Upper lobe of left lung (tissue), 4 donors: ENCODE data around the gene NFATC3.

ENCODE experiments used
- EP300 ChIP-seq, 4 donors: sonication (generic); formaldehyde crosslinking; IDR thresholded peaks; one replicate each; pipeline ENCODE4 v1.5.1; 2017; ENCODE audit warnings: antibody characterized with exemption in 4 of 4, control low read depth in 2 of 4
- POLR2A ChIP-seq, 4 donors: fragments of 450-650 bp; IDR thresholded peaks; one replicate each; pipeline ENCODE4 v1.5.1; 2016 to 2017; ENCODE audit warnings: antibody characterized with exemption in 4 of 4, mild to moderate bottlenecking in 2 of 4
- POLR2AphosphoS5 ChIP-seq, 2 donors: sonication (generic); formaldehyde crosslinking; IDR thresholded peaks; one replicate each; pipeline ENCODE4 v1.5.1; 2017; ENCODE audit warnings: antibody characterized with exemption in 2 of 2
- TF ChIP-seq, protein P1 (sequence below), 6 experiments: fragments of 450-650 bp in 4 of 6; fragments of 200-600 bp in 2 of 6; sonication (generic) in 2 of 6; IDR thresholded peaks; one replicate each; pipeline ENCODE4 v1.5.1; 2016 to 2019; ENCODE audit warnings: antibody characterized with exemption in 6 of 6

DNA sequence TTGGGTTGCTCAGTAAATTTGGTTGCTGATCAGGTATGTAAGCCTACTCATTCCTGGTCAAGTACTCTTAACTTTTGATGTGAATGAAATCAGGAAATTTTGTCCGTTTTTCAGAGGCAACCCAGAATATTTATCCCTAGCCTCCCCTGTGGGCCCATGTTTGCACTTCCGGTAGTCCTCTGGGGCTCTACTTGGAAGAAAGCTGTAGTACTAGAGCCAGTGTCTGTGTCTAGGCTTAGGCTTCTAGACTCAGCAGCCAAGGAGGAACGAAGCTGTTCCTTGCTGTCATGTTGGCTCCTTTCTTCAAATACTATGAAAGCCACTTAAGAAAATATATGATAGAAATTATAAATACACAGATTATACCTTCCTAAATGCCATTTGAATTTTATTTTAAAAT, 129.6 kb downstream of the NFATC3 start:
- TF ChIP-seq, protein P1, sequence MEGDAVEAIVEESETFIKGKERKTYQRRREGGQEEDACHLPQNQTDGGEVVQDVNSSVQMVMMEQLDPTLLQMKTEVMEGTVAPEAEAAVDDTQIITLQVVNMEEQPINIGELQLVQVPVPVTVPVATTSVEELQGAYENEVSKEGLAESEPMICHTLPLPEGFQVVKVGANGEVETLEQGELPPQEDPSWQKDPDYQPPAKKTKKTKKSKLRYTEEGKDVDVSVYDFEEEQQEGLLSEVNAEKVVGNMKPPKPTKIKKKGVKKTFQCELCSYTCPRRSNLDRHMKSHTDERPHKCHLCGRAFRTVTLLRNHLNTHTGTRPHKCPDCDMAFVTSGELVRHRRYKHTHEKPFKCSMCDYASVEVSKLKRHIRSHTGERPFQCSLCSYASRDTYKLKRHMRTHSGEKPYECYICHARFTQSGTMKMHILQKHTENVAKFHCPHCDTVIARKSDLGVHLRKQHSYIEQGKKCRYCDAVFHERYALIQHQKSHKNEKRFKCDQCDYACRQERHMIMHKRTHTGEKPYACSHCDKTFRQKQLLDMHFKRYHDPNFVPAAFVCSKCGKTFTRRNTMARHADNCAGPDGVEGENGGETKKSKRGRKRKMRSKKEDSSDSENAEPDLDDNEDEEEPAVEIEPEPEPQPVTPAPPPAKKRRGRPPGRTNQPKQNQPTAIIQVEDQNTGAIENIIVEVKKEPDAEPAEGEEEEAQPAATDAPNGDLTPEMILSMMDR (IDR thresholded peaks at IDR 0.05), result no peak
- TF ChIP-seq EP300 (IDR thresholded peaks at IDR 0.05) (no peak), POLR2AphosphoS5 (IDR thresholded peaks at IDR 0.05) (no peak), POLR2A (IDR thresholded peaks at IDR 0.05) (no peak)
